Measurements from ENCODE around the gene OSCP1. TPM values are rescaled to one million over a fixed set of nuclear protein-coding genes. Genes with fewer than 3 reads are reported as not detected.
A peak's percentile ranks its signal among the peaks of the same experiment; 100 is the strongest.

The OSCP1 gene
- total and polyA plus RNA-seq, 2 experiments from 2014 or later, result 2.2 to 2.6 TPM

- TF ChIP-seq ZNF462 (CRISPR knock-in tag; IDR thresholded peaks at IDR 0.05) (no peak), EZH2 (IDR thresholded peaks at IDR 0.05; ENCODE audit: low read depth, unreplicated experiment) (no peak), ZNF114 (CRISPR knock-in tag; IDR thresholded peaks at IDR 0.05) (no peak), STAT1 (IDR thresholded peaks at IDR 0.05; ENCODE audit: unreplicated experiment) (no peak), ETS1 (IDR thresholded peaks at IDR 0.05) (no peak)
Observed at GRCh38 chr1:36472656-36473055, 22.4 kb upstream of the OSCP1 start (continued).

GRCh38 chr1:36471830-36472641 is 21.8 kb upstream of the OSCP1 start:
- ATAC-seq (peak; percentile 45), DNase-seq (ENCODE audit: low spot score) (peak; percentile 29)
- no peak overlapping the region for H3K27ac ChIP-seq (ENCODE audit: low read depth)
- TF ChIP-seq CREB1 (CRISPR knock-in tag; IDR thresholded peaks at IDR 0.05; ENCODE audit: low read depth), result no peak
- TF ChIP-seq CTCF (conservative IDR thresholded peaks at IDR 0.05; ENCODE audit: low read depth in 2 of 2), result peak in 1 of 2 experiments; percentile 31; a peak in 1 of 4 replicates
- no peak for TF ChIP-seq ETS1 (IDR thresholded peaks at IDR 0.05)

More at GRCh38 chr1:36471830-36472641, 21.8 kb upstream of the OSCP1 start:
- Mint-ChIP-seq H3K9me3 (no peaks in the 10 kb centered on the region), H3K27me3 (ENCODE audit: insufficient read depth, low read depth, poor library complexity) (peaks cover 12% of the 10 kb centered on the region), H3K36me3 (ENCODE audit: low read depth) (no peaks in the 10 kb centered on the region), H3K4me3 (no peak overlapping the region), H3K27ac (no peak overlapping the region), H3K4me1 (peaks cover 5% of the 10 kb centered on the region; the same call in 2 of the 3 replicates)
- Histone ChIP-seq H3K9me2 (ENCODE audit: insufficient read depth) (no peaks in the 10 kb centered on the region), H3K79me2 (replicated peaks; ENCODE audit: insufficient read depth) (no peaks in the 10 kb centered on the region), H3K27me3 (ENCODE audit: insufficient read depth) (peaks cover 26% of the 10 kb centered on the region), H3K4me3 (no peak overlapping the region), H3F3A (replicated peaks; ENCODE audit: low read depth) (no peaks in the 10 kb centered on the region), H3K4me2 (no peak overlapping the region), H3K36me3 (ENCODE audit: insufficient read depth) (no peaks in the 10 kb centered on the region), H3K4me1 (ENCODE audit: insufficient read depth) (no peaks in the 10 kb centered on the region), H4K20me1 (replicated peaks; ENCODE audit: insufficient read depth) (no peaks in the 10 kb centered on the region), H2AFZ (no peak overlapping the region)
